ENCODE measurements around the gene FBXL3. TPM values are rescaled to one million over a fixed set of nuclear protein-coding genes. Genes with fewer than 3 reads are reported as not detected.
"Not testable (repeated sequence)": the region's sequence is repeated elsewhere in the genome, so short reads cannot be mapped to it uniquely, and the experiment has no call there.

Gene FBXL3
- total RNA-seq, 1 donor from 2014 or later, result 40.1 TPM

GRCh38 chr13:76973920-76974617 lies 52.9 kb downstream of the FBXL3 start:
- H3K4me1 Mint-ChIP-seq (ENCODE audit: low read depth), result peaks cover 20% of the 10 kb centered on the region
- DNase-seq (ENCODE audit: low spot score), result no peak
- peaks cover 20% of the 10 kb centered on the region for H3K27me3 Mint-ChIP-seq (ENCODE audit: insufficient read depth)
- H3K36me3 Mint-ChIP-seq (ENCODE audit: low read depth), result no peaks in the 10 kb centered on the region
- no peaks in the 10 kb centered on the region for H3K9me3 Mint-ChIP-seq
- H3K27ac Mint-ChIP-seq, result no peak overlapping the region
- H3K4me3 Mint-ChIP-seq, result no peak overlapping the region
- intact Hi-C loops (cut with micrococcal nuclease), result no loop called here

GRCh38 chr13:76971851-76972829 lies 54.8 kb downstream of the FBXL3 start:
- intact Hi-C loops (cut with micrococcal nuclease), result no loop called here
- H3K36me3 Mint-ChIP-seq (ENCODE audit: low read depth), result no peaks in the 10 kb centered on the region
- peaks cover 13% of the 10 kb centered on the region for H3K27me3 Mint-ChIP-seq (ENCODE audit: insufficient read depth)
- no peak overlapping the region for H3K27ac Mint-ChIP-seq
- H3K9me3 Mint-ChIP-seq, result no peaks in the 10 kb centered on the region
- no peak for DNase-seq (ENCODE audit: low spot score)
- H3K4me3 Mint-ChIP-seq, result no peak overlapping the region
- H3K4me1 Mint-ChIP-seq (ENCODE audit: low read depth), result peaks cover 16% of the 10 kb centered on the region

- intact Hi-C loops (cut with micrococcal nuclease), result no loop called here
- Mint-ChIP-seq H3K36me3 (ENCODE audit: low read depth) (no peaks in the 10 kb centered on the region), H3K9me3 (no peaks in the 10 kb centered on the region), H3K27ac (no peak overlapping the region), H3K27me3 (ENCODE audit: insufficient read depth) (peaks cover 11% of the 10 kb centered on the region), H3K4me1 (ENCODE audit: low read depth) (peaks cover 11% of the 10 kb centered on the region), H3K4me3 (no peak overlapping the region)
- no peak for DNase-seq (ENCODE audit: low spot score)
Measured at GRCh38 chr13:76971215-76971614, 55.7 kb downstream of the FBXL3 start.

GRCh38 chr13:76969488-76970365 lies 57.2 kb downstream of the FBXL3 start:
- intact Hi-C loops (cut with micrococcal nuclease), result no loop called here
- Mint-ChIP-seq H3K4me3 (no peak overlapping the region), H3K27ac (no peak overlapping the region), H3K27me3 (ENCODE audit: insufficient read depth) (peaks cover 11% of the 10 kb centered on the region), H3K4me1 (ENCODE audit: low read depth) (peaks cover 9% of the 10 kb centered on the region), H3K36me3 (ENCODE audit: low read depth) (no peaks in the 10 kb centered on the region), H3K9me3 (no peaks in the 10 kb centered on the region)
- no peak for DNase-seq (ENCODE audit: low spot score)

GRCh38 chr13:76968041-76968440 lies 58.9 kb downstream of the FBXL3 start:
- DNase-seq (ENCODE audit: low spot score), result no peak
- Mint-ChIP-seq H3K27ac (no peak overlapping the region), H3K4me1 (ENCODE audit: low read depth) (peaks cover 6% of the 10 kb centered on the region), H3K9me3 (no peaks in the 10 kb centered on the region), H3K27me3 (ENCODE audit: insufficient read depth) (peaks cover 7% of the 10 kb centered on the region), H3K36me3 (ENCODE audit: low read depth) (no peaks in the 10 kb centered on the region), H3K4me3 (no peak overlapping the region)
- intact Hi-C loops (cut with micrococcal nuclease), result no loop called here

- no peaks in the 10 kb centered on the region for H3K9me3 Mint-ChIP-seq
- H3K4me3 Mint-ChIP-seq, result no peak overlapping the region
- intact Hi-C loops (cut with micrococcal nuclease), result no loop called here
- no peaks in the 10 kb centered on the region for H3K36me3 Mint-ChIP-seq (ENCODE audit: low read depth)
- peaks cover under 1% of the 10 kb centered on the region for H3K4me1 Mint-ChIP-seq (ENCODE audit: low read depth)
- DNase-seq (ENCODE audit: low spot score), result no peak
- H3K27ac Mint-ChIP-seq, result no peak overlapping the region
- H3K27me3 Mint-ChIP-seq (ENCODE audit: insufficient read depth), result peaks cover 5% of the 10 kb centered on the region
Measured at GRCh38 chr13:76967031-76967430, 59.9 kb downstream of the FBXL3 start.

GRCh38 chr13:76965759-76966421 lies 61.1 kb downstream of the FBXL3 start:
- Mint-ChIP-seq H3K27me3 (ENCODE audit: insufficient read depth) (peaks cover 3% of the 10 kb centered on the region), H3K4me1 (ENCODE audit: low read depth) (no peaks in the 10 kb centered on the region), H3K4me3 (no peak overlapping the region), H3K9me3 (no peaks in the 10 kb centered on the region), H3K36me3 (ENCODE audit: low read depth) (no peaks in the 10 kb centered on the region), H3K27ac (no peak overlapping the region)
- no peak for DNase-seq (ENCODE audit: low spot score)
- intact Hi-C loops (cut with micrococcal nuclease), result no loop called here

- intact Hi-C loops (cut with micrococcal nuclease); H3K27ac Mint-ChIP-seq; H3K27me3 Mint-ChIP-seq (ENCODE audit: insufficient read depth); H3K4me3 Mint-ChIP-seq; DNase-seq (ENCODE audit: low spot score); H3K36me3 Mint-ChIP-seq (ENCODE audit: low read depth); H3K4me1 Mint-ChIP-seq (ENCODE audit: low read depth): not testable (repeated sequence)
- H3K9me3 Mint-ChIP-seq, result peaks cover 21% of the 10 kb centered on the region
Measured at GRCh38 chr13:76959734-76960133, 67.2 kb downstream of the FBXL3 start.

GRCh38 chr13:76958841-76959432 lies 68.0 kb downstream of the FBXL3 start:
- Mint-ChIP-seq H3K36me3 (ENCODE audit: low read depth) (no peaks in the 10 kb centered on the region), H3K9me3 (peaks cover 21% of the 10 kb centered on the region), H3K4me1 (ENCODE audit: low read depth) (no peaks in the 10 kb centered on the region), H3K27me3 (ENCODE audit: insufficient read depth) (peaks cover 2% of the 10 kb centered on the region), H3K27ac (no peak overlapping the region), H3K4me3 (no peak overlapping the region)
- intact Hi-C loops (cut with micrococcal nuclease), result no loop called here
- no peak for DNase-seq (ENCODE audit: low spot score)

GRCh38 chr13:76955661-76956060 lies 71.3 kb downstream of the FBXL3 start:
- Mint-ChIP-seq H3K27me3 (ENCODE audit: insufficient read depth) (peaks cover 5% of the 10 kb centered on the region), H3K4me3 (no peak overlapping the region), H3K27ac (no peak overlapping the region), H3K36me3 (ENCODE audit: low read depth) (no peaks in the 10 kb centered on the region), H3K4me1 (ENCODE audit: low read depth) (no peaks in the 10 kb centered on the region), H3K9me3 (peaks cover 19% of the 10 kb centered on the region)
- DNase-seq (ENCODE audit: low spot score), result no peak
- intact Hi-C loops (cut with micrococcal nuclease), result no loop called here

Measured in activated T-helper 1 cell treated with anti-CD3 and anti-CD28 coated beads, Interleukin-12 subunit alpha, Interleukin-12 subunit beta, Interleukin-2, Interleukin-4 antibody, amounts not matched to agents 30 ng/mL and 10 ng/mL and 1 ng/mL, durations not matched to agents 14 hours and 24 hours and 36 hours (primary cell).